Mucosa of descending colon (tissue), 3 donors: ENCODE measurements around the gene MYO5B. TPM values are rescaled to one million over a fixed set of nuclear protein-coding genes. Genes with fewer than 3 reads are reported as not detected.
A peak's percentile ranks its signal among the peaks of the same experiment; 100 is the strongest.
"Not testable (repeated sequence)": the region's sequence is repeated elsewhere in the genome, so short reads cannot be mapped to it uniquely, and the experiment has no call there.

Experiments used
- ATAC-seq: fragments of 200-7000 bp; cut with Tn5 transposase; one replicate; pipeline ENCODE4 v1.9.1; 2020; ENCODE audit warnings: mild to moderate bottlenecking, moderate library complexity
- DNase-seq, 3 donors: peaks; one replicate each; pipeline ENCODE4 v3.0.0-alpha.2; 2020
- H3K36me3 ChIP-seq: fragments of 200-600 bp; one replicate; pipeline ENCODE4 v1.8.0; 2021; ENCODE audit warnings: low read depth, mild to moderate bottlenecking
- H3K4me1 ChIP-seq: fragments of 200-600 bp; one replicate; pipeline ENCODE4 v1.8.0; 2021; ENCODE audit warnings: low read depth, mild to moderate bottlenecking
- H3K4me3 ChIP-seq: fragments of 200-600 bp; one replicate; pipeline ENCODE4 v1.8.0; 2021; ENCODE audit warnings: mild to moderate bottlenecking
- H3K9me3 ChIP-seq: fragments of 200-600 bp; one replicate; pipeline ENCODE4 v1.8.0; 2021; ENCODE audit warnings: mild to moderate bottlenecking
- CTCF ChIP-seq: fragments of 200-600 bp; IDR thresholded peaks from one replicate; pipeline ENCODE4 v1.8.0; 2022; ENCODE audit warnings: antibody characterized with exemption, mild to moderate bottlenecking
- intact Hi-C, 2 donors: fragments of 100-400 bp; cut with DNase I in 1 of 2; cut with micrococcal nuclease in 1 of 2; formaldehyde crosslinking; loops; one replicate each; pipeline versions ENCODE4 v1.11.0 to v1.11.1; 2022; cut with DNase I, micrococcal nuclease
- total RNA-seq, 3 donors: library from RNA; stranded (reverse); fragmentation: NEBNext Ultra II Directional in 2 of 3; extraction: Animal tissue kit (Norgen Biotek cat#: 25700) in 2 of 3; gene quantifications; one replicate each; pipeline versions ENCODE4 v1.2.1 to v1.2.4, GENCODE V29; 2021 to 2023
- donor health status: DM: no; HTN: no; CAD: no; lungs with moderate emphysema.
- donor health status: DM: no; HTN: no; CAD: no.
- donor health status: DM: no; HTN: yes; CAD: no.

MYO5B gene
- total RNA-seq, 3 donors from 2014 or later: 52.7 to 179 (median 120) TPM

- no peak for TF ChIP-seq CTCF
- ATAC-seq: no peak
- intact Hi-C loops: no loop called here
These were observed 396.9 kb downstream of the MYO5B start for GRCh38 chr18:49798001-49798400.

GRCh38 chr18:49795612-49796552 is 399.1 kb downstream of the MYO5B start:
- ATAC-seq (no peak), DNase-seq (no peak)
- Histone ChIP-seq H3K4me3 (no peak overlapping the region), H3K4me1 (no peaks in the 10 kb centered on the region), H3K9me3 (no peaks in the 10 kb centered on the region), H3K36me3 (no peaks in the 10 kb centered on the region)
- intact Hi-C loops: no loop called here
- no peak for TF ChIP-seq CTCF

More at GRCh38 chr18:49798001-49798400, 396.9 kb downstream of the MYO5B start:
- Histone ChIP-seq H3K4me1 (no peaks in the 10 kb centered on the region), H3K36me3 (no peaks in the 10 kb centered on the region), H3K9me3 (no peaks in the 10 kb centered on the region), H3K4me3 (no peak overlapping the region)
- DNase-seq: no peak

GRCh38 chr18:49794743-49795142 is 400.2 kb downstream of the MYO5B start:
- no peaks in the 10 kb centered on the region for H3K4me1 ChIP-seq
- no peak overlapping the region for H3K4me3 ChIP-seq
- DNase-seq: no peak
- H3K36me3 ChIP-seq: peaks cover 6% of the 10 kb centered on the region
- ATAC-seq: no peak
- no peak for TF ChIP-seq CTCF
- H3K9me3 ChIP-seq: no peaks in the 10 kb centered on the region
- intact Hi-C loops: no loop called here

GRCh38 chr18:49789560-49790134 is 405.3 kb downstream of the MYO5B start:
- H3K36me3 ChIP-seq, ATAC-seq, H3K4me1 ChIP-seq, H3K4me3 ChIP-seq, H3K9me3 ChIP-seq, DNase-seq, intact Hi-C loops: not testable (repeated sequence)

GRCh38 chr18:49788327-49788898 is 406.5 kb downstream of the MYO5B start:
- H3K36me3 ChIP-seq: peaks cover 6% of the 10 kb centered on the region
- no peaks in the 10 kb centered on the region for H3K4me1 ChIP-seq
- TF ChIP-seq CTCF: no peak
- no peak overlapping the region for H3K4me3 ChIP-seq
- DNase-seq (no peak), ATAC-seq (peak; percentile 78)
- intact Hi-C loops: no loop called here
- no peaks in the 10 kb centered on the region for H3K9me3 ChIP-seq
